H1 (cell line): ENCODE results near the gene LYPD1. TPM values are rescaled to one million over a fixed set of nuclear protein-coding genes. Genes with fewer than 3 reads are reported as not detected.

ENCODE experiments used
- HDAC6 ChIP-seq: IDR thresholded peaks from one replicate; pipeline ENCODE4 v1.7.1; 2012; ENCODE audit warnings: low read depth, mild to moderate bottlenecking, inconsistent platforms, low read length, moderate library complexity
- JUN ChIP-seq: IDR thresholded peaks from 2 replicates; pipeline ENCODE4 v1.6.1; 2011; ENCODE audit warnings: low read depth, mild to moderate bottlenecking, improper control_type of control experiment, low read length
- NANOG ChIP-seq: IDR thresholded peaks from 2 replicates; pipeline ENCODE4 v1.6.1; 2011; ENCODE audit warnings: low read length, low read depth, mild to moderate bottlenecking, inconsistent platforms; ENCODE audit not compliant: insufficient read depth, poor library complexity, severe bottlenecking
- PHF8 ChIP-seq: fragments of 200-600 bp; sonication (generic); conservative IDR thresholded peaks from 2 replicates; pipeline ENCODE4 v1.7.1; 2012; ENCODE audit warnings: low read depth, mild to moderate bottlenecking, inconsistent platforms, low read length, moderate library complexity
- SP1 ChIP-seq: IDR thresholded peaks from 2 replicates; pipeline ENCODE4 v1.6.1; 2011; ENCODE audit warnings: low read depth, low read length
- SRF ChIP-seq: IDR thresholded peaks from 2 replicates; pipeline ENCODE4 v1.6.1; 2011; ENCODE audit warnings: mild to moderate bottlenecking, low read depth, low read length, moderate library complexity
- polyA plus RNA-seq, 7 experiments: library from polyadenylated mRNA; depleted of rRNA in 3 of 7; stranded (reverse) in 5 of 7; unstranded in 2 of 7; fragments of >200 nt in 5 of 7; fragments of 200-250 nt in 2 of 7; gene quantifications; 1 replicate in 5 of 7; 2 replicates in 1 of 7; 4 replicates in 1 of 7; pipeline versions ENCODE4 v1.2.1 to v1.2.3, GENCODE V29; 2011 to 2013; ENCODE audit warnings: missing spikeins in 2 of 7, mixed read lengths in 2 of 7
- total RNA-seq: library from RNA; stranded (reverse); fragmentation: NEBNext Ultra II Directional; extraction: Animal tissue kit (Norgen Biotek cat#: 25700); gene quantifications from 2 replicates; pipeline ENCODE4 v1.2.1, GENCODE V29; 2021
- TF ChIP-seq, protein P1 (sequence below): fragments of 300-600 bp; sonication (generic); IDR thresholded peaks from 2 replicates; pipeline ENCODE4 v1.7.1; 2012; ENCODE audit warnings: low read length, moderate library complexity, mild to moderate bottlenecking, inconsistent platforms; ENCODE audit not compliant: insufficient replicate concordance

The LYPD1 gene
- total and polyA plus RNA-seq, 2 of the 8 experiments (the other 6 are each of a cell fraction or from before 2014, with no cell fraction given) = 1.9 to 2.7 TPM

DNA sequence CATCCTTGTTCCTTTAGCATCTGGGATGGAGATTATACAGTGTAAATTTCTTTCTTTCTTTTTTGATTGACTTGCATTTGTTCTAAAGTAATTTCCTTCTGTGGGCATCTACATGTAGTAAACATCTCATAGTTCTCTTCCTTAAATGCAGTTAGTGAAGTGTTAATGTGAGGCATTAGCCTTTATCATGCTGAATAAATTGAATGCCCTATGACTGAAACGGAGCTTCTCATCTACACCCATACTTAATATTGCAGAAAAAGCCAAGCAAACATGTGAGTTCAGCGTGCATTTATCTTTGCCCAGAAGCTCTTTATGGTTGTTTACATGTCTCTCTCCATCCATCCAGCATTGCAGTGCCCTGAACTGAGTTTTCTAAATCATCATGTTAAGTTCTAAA, 58.3 kb downstream of the LYPD1 start (continued):
- TF ChIP-seq, protein P1, sequence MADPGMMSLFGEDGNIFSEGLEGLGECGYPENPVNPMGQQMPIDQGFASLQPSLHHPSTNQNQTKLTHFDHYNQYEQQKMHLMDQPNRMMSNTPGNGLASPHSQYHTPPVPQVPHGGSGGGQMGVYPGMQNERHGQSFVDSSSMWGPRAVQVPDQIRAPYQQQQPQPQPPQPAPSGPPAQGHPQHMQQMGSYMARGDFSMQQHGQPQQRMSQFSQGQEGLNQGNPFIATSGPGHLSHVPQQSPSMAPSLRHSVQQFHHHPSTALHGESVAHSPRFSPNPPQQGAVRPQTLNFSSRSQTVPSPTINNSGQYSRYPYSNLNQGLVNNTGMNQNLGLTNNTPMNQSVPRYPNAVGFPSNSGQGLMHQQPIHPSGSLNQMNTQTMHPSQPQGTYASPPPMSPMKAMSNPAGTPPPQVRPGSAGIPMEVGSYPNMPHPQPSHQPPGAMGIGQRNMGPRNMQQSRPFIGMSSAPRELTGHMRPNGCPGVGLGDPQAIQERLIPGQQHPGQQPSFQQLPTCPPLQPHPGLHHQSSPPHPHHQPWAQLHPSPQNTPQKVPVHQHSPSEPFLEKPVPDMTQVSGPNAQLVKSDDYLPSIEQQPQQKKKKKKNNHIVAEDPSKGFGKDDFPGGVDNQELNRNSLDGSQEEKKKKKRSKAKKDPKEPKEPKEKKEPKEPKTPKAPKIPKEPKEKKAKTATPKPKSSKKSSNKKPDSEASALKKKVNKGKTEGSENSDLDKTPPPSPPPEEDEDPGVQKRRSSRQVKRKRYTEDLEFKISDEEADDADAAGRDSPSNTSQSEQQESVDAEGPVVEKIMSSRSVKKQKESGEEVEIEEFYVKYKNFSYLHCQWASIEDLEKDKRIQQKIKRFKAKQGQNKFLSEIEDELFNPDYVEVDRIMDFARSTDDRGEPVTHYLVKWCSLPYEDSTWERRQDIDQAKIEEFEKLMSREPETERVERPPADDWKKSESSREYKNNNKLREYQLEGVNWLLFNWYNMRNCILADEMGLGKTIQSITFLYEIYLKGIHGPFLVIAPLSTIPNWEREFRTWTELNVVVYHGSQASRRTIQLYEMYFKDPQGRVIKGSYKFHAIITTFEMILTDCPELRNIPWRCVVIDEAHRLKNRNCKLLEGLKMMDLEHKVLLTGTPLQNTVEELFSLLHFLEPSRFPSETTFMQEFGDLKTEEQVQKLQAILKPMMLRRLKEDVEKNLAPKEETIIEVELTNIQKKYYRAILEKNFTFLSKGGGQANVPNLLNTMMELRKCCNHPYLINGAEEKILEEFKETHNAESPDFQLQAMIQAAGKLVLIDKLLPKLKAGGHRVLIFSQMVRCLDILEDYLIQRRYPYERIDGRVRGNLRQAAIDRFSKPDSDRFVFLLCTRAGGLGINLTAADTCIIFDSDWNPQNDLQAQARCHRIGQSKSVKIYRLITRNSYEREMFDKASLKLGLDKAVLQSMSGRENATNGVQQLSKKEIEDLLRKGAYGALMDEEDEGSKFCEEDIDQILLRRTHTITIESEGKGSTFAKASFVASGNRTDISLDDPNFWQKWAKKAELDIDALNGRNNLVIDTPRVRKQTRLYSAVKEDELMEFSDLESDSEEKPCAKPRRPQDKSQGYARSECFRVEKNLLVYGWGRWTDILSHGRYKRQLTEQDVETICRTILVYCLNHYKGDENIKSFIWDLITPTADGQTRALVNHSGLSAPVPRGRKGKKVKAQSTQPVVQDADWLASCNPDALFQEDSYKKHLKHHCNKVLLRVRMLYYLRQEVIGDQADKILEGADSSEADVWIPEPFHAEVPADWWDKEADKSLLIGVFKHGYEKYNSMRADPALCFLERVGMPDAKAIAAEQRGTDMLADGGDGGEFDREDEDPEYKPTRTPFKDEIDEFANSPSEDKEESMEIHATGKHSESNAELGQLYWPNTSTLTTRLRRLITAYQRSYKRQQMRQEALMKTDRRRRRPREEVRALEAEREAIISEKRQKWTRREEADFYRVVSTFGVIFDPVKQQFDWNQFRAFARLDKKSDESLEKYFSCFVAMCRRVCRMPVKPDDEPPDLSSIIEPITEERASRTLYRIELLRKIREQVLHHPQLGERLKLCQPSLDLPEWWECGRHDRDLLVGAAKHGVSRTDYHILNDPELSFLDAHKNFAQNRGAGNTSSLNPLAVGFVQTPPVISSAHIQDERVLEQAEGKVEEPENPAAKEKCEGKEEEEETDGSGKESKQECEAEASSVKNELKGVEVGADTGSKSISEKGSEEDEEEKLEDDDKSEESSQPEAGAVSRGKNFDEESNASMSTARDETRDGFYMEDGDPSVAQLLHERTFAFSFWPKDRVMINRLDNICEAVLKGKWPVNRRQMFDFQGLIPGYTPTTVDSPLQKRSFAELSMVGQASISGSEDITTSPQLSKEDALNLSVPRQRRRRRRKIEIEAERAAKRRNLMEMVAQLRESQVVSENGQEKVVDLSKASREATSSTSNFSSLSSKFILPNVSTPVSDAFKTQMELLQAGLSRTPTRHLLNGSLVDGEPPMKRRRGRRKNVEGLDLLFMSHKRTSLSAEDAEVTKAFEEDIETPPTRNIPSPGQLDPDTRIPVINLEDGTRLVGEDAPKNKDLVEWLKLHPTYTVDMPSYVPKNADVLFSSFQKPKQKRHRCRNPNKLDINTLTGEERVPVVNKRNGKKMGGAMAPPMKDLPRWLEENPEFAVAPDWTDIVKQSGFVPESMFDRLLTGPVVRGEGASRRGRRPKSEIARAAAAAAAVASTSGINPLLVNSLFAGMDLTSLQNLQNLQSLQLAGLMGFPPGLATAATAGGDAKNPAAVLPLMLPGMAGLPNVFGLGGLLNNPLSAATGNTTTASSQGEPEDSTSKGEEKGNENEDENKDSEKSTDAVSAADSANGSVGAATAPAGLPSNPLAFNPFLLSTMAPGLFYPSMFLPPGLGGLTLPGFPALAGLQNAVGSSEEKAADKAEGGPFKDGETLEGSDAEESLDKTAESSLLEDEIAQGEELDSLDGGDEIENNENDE = no peak
- no peak for TF ChIP-seq SRF
- TF ChIP-seq NANOG = no peak
- TF ChIP-seq HDAC6 = no peak
- TF ChIP-seq JUN = no peak
- TF ChIP-seq PHF8 = no peak
- TF ChIP-seq SP1 = no peak
